Measurements from ENCODE around the gene KIAA0319L. TPM values are rescaled to one million over a fixed set of nuclear protein-coding genes. Genes with fewer than 3 reads are reported as not detected.

The KIAA0319L gene
- total and polyA plus RNA-seq, 8 donors, result 13.1 to 146 (median 39.1) TPM

DNA sequence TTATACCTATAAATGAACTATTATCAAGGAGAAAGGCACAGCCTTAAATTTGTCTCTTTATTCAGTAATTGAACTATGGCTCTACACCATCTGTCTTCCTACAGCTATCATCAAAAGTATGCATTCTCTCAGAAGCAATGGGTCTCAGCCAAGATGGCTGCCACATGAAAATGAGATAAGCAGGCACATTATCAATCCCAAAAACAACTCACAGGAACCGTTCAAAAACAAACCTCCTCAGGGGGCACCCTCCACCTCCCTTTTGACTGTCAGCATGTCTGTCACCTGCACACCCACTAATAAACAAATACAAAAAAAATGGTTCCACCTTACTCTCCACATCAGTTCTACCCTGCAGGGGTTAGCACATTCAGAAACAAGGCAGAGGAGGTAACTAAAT is 23.6 kb downstream of the KIAA0319L start:
- intact Hi-C loops (cut with DNase I; ENCODE audit: low total_unique reads), result no loop called here
- H3K27ac ChIP-seq, result no peak overlapping the region
- 10 to 39% (median 19%) methylated on average over 1 of the region's 1 CpG for WGBS, 5 donors

DNA sequence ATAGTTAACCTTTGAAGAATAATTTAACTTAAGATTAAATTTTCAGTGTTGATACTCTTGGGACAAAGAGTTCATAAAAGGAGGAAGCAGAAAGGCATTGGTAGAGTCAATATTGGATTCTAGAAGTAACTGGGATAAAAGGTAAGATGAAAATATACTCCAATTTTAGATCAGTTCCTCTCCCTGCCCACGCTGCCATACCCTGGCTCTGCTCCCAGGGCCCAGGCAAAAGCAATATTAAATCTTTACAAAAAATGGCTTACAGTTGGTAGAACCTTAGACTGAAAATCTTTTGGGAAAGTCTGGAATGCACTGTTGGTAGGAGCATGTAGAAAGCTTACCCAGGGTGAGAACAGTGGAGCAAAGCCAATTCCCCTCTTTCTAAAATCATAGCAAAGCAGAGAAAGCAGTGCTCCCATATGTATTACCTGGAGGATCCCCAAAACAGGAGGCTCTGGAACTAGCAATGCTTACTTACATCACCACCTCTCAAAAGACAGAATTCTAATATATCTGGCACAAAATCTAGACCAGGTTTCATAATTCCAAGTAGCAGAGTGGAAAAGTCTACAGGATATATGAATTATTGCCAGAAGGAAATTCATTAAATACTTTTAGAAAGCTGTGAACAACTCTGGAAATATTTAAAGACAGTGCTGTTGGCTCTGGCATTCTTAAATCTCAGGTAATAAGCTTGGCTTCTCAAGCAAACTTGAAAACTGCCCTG is 24.5 kb downstream of the KIAA0319L start:
- Histone ChIP-seq H3K36me3 (peaks cover 8 to 26% (median 13%) of the 10 kb centered on the region in 4 donors), H3K9me3 (peaks cover 0 to 3% (median 1%) of the 10 kb centered on the region in 4 donors), H3K27me3 (no peaks in the 10 kb centered on the region), H3K4me1 (peaks cover 6 to 35% (median 14%) of the 10 kb centered on the region in 4 donors), H3K27ac (no peak overlapping the region), H3K4me3 (no peak overlapping the region)
- DNase-seq, result no peak
- intact Hi-C loops (cut with DNase I; ENCODE audit: low total_unique reads), result no loop called here
- 53 to 73% (median 67%) methylated on average over 1 of the region's 1 CpG for WGBS, 5 donors
- TF ChIP-seq POLR2A (IDR thresholded peaks at IDR 0.05), result no peak
- no peak for TF ChIP-seq EP300 (IDR thresholded peaks at IDR 0.05)
- no peak for TF ChIP-seq POLR2AphosphoS5 (IDR thresholded peaks at IDR 0.05)
- TF ChIP-seq CTCF (IDR thresholded peaks at IDR 0.05), result no peak

More for the DNA sequence above, 23.6 kb downstream of the KIAA0319L start:
- Histone ChIP-seq H3K4me1 (peaks cover 7 to 44% (median 19%) of the 10 kb centered on the region in 4 donors), H3K27me3 (no peaks in the 10 kb centered on the region), H3K36me3 (peaks cover 8 to 26% (median 13%) of the 10 kb centered on the region in 4 donors), H3K9me3 (peaks cover 0 to 3% (median 1%) of the 10 kb centered on the region in 4 donors), H3K4me3 (no peak overlapping the region)
- no peak for TF ChIP-seq EP300 (IDR thresholded peaks at IDR 0.05)
- no peak for TF ChIP-seq CTCF (IDR thresholded peaks at IDR 0.05)
- no peak for TF ChIP-seq POLR2A (IDR thresholded peaks at IDR 0.05)
- no peak for DNase-seq

- no peaks in the 10 kb centered on the region for H3K27me3 ChIP-seq
- peaks cover 0 to 22% (median 13%) of the 10 kb centered on the region in 4 donors for H3K4me1 ChIP-seq
- DNase-seq, result no peak
- intact Hi-C loops (cut with DNase I; ENCODE audit: low total_unique reads), result no loop called here
- H3K27ac ChIP-seq, result no peak overlapping the region
- no peak overlapping the region for H3K4me3 ChIP-seq
- TF ChIP-seq CTCF (IDR thresholded peaks at IDR 0.05), result no peak
- TF ChIP-seq POLR2AphosphoS5 (IDR thresholded peaks at IDR 0.05), result no peak
- no peak for TF ChIP-seq EP300 (IDR thresholded peaks at IDR 0.05)
- peaks cover 0 to 3% (median 1%) of the 10 kb centered on the region in 4 donors for H3K9me3 ChIP-seq
- WGBS, 5 donors, result 79 to 90% (median 89%) methylated on average over 5 to 6 of the region's 6 CpGs
- peaks cover 8 to 26% (median 13%) of the 10 kb centered on the region in 4 donors for H3K36me3 ChIP-seq
Measured at GRCh38 chr1:35531368-35531767, 25.8 kb downstream of the KIAA0319L start.

GRCh38 chr1:35530946-35531345 is 26.3 kb downstream of the KIAA0319L start:
- WGBS, 5 donors, result 86 to 100% (median 98%) methylated on average over 2 of the region's 2 CpGs
- intact Hi-C loops (cut with DNase I; ENCODE audit: low total_unique reads), result no loop called here
- no peaks in the 10 kb centered on the region for H3K27me3 ChIP-seq
- no peak for TF ChIP-seq EP300 (IDR thresholded peaks at IDR 0.05)
- no peak overlapping the region for H3K27ac ChIP-seq
- peaks cover 0 to 21% (median 13%) of the 10 kb centered on the region in 4 donors for H3K4me1 ChIP-seq
- H3K4me3 ChIP-seq, result no peak overlapping the region
- H3K36me3 ChIP-seq, result peaks cover 8 to 26% (median 13%) of the 10 kb centered on the region in 4 donors
- H3K9me3 ChIP-seq, result peaks cover 0 to 3% (median 1%) of the 10 kb centered on the region in 4 donors
- no peak for DNase-seq

- H3K9me3 ChIP-seq, result peaks cover 0 to 3% (median 1%) of the 10 kb centered on the region in 4 donors
- no peak for TF ChIP-seq CTCF (IDR thresholded peaks at IDR 0.05)
- no peak for TF ChIP-seq POLR2A (IDR thresholded peaks at IDR 0.05)
- TF ChIP-seq EP300 (IDR thresholded peaks at IDR 0.05), result no peak
- TF ChIP-seq POLR2AphosphoS5 (IDR thresholded peaks at IDR 0.05), result no peak
- 77 to 79% (median 79%) methylated on average over 5 of the region's 5 CpGs for WGBS, 5 donors
- no peak overlapping the region for H3K27ac ChIP-seq
- intact Hi-C loops (cut with DNase I; ENCODE audit: low total_unique reads), result no loop called here
- H3K4me1 ChIP-seq, result peaks cover 0 to 21% (median 13%) of the 10 kb centered on the region in 4 donors
- no peak overlapping the region for H3K4me3 ChIP-seq
- DNase-seq, result no peak
- peaks cover 8 to 26% (median 13%) of the 10 kb centered on the region in 4 donors for H3K36me3 ChIP-seq
- H3K27me3 ChIP-seq, result no peaks in the 10 kb centered on the region
Measured at GRCh38 chr1:35530168-35530567, 27.0 kb downstream of the KIAA0319L start.

Measured in stomach (tissue), 9 donors.